HG03342 (cell line): ENCODE data around the gene P3H3.
"Not testable (repeated sequence)": the region's sequence is repeated elsewhere in the genome, so short reads cannot be mapped to it uniquely, and the experiment has no call there.

Experiments used
- ATAC-seq: cut with Tn5 transposase; IDR thresholded peaks from one replicate; pipeline ENCODE4 v1.9.1; 2021; ENCODE audit warnings: mild to moderate bottlenecking, moderate library complexity; ENCODE audit not compliant: unreplicated experiment

The P3H3 gene

DNA sequence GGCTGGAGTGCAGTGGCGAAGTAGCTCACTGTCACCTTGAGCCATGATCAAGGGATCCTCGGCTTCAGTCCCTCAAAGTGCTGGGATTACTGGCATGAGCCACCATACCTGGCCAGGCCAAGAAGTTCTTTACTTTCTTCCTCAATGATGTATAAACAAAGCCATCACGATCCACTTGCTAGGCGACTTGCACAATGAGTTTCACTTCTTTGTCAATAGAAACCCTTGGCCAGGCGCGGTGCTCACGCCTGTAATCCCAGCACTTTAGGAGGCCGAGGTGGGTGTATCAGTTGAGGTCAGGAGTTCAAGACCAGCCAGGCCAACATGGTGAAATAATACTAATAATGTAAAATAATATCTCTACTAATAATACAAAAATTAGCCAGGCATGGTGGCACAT, 59.3 kb downstream of the P3H3 start:
- ATAC-seq = no peak

DNA sequence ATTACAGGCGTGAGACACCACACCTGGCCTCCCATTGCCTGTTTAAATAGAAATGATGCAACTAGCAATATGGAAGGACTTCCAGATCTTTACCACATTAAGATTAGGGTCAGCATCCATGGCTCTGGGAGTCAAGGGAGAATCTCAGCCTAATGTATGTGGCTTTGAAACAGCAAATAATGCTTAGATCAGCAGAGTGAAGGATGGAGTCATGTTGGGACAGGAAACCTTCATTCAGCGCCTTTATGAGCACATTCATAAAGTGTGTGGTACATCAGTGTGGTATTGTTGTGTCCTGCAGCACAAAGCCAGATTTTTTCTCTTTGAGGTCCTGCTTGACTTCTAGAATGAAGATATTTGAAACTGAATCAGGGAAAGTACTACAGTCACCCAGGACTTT, 60.2 kb downstream of the P3H3 start:
- ATAC-seq = no peak

DNA sequence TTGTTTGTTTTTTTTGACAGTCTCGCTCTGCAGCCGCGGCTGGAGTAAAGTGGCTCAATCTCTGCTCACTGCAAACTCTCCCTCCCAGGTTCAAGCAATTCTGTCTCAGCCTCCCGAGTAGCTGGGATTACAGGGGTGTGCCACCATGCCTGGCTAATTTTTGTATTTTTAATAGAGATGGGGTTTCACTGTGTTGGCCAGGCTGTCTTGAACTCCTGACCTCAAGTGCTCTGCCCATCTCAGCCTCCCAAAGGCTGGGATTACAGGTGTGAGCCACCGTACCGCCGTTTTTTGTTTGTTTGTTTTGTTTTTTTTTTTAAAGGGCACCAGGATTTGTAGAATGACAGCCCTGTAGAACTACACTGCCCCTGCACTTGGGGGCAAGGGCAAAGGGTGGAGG, 60.6 kb downstream of the P3H3 start:
- not testable (repeated sequence) for ATAC-seq
